Measurements from ENCODE around the gene GHR. TPM values are rescaled to one million over a fixed set of nuclear protein-coding genes. Genes with fewer than 3 reads are reported as not detected.

GHR gene
- polyA plus RNA-seq, 3 donors, result not detected

- H3K4me1 Mint-ChIP-seq, result no peaks in the 10 kb centered on the region
- H3K9ac ChIP-seq (ENCODE audit: insufficient read depth, low read length, poor library complexity, severe bottlenecking), result no peak overlapping the region
- H3K27me3 Mint-ChIP-seq (ENCODE audit: low read depth in 3 of 3), result peaks cover 0 to 6% (median 3%) of the 10 kb centered on the region in 3 donors
- H3K27me3 ChIP-seq (ENCODE audit: control insufficient read depth in 2 of 2, insufficient read depth in 2 of 2, low read length in 2 of 2), result no peaks in the 10 kb centered on the region
- no peak overlapping the region for H3K4me3 ChIP-seq (replicated peaks in 1 of 3; ENCODE audit: low read depth in 2 of 3, low read length in 3 of 3)
- WGBS (ENCODE audit: insufficient coverage), result no CpG with 5 or more reads among the region's 3 CpGs
- no peaks in the 10 kb centered on the region for H3K9me3 ChIP-seq (replicated peaks in 1 of 2; ENCODE audit: control insufficient read depth in 1 of 2, insufficient read depth in 1 of 2, low read length in 2 of 2)
- TF ChIP-seq, protein P1, sequence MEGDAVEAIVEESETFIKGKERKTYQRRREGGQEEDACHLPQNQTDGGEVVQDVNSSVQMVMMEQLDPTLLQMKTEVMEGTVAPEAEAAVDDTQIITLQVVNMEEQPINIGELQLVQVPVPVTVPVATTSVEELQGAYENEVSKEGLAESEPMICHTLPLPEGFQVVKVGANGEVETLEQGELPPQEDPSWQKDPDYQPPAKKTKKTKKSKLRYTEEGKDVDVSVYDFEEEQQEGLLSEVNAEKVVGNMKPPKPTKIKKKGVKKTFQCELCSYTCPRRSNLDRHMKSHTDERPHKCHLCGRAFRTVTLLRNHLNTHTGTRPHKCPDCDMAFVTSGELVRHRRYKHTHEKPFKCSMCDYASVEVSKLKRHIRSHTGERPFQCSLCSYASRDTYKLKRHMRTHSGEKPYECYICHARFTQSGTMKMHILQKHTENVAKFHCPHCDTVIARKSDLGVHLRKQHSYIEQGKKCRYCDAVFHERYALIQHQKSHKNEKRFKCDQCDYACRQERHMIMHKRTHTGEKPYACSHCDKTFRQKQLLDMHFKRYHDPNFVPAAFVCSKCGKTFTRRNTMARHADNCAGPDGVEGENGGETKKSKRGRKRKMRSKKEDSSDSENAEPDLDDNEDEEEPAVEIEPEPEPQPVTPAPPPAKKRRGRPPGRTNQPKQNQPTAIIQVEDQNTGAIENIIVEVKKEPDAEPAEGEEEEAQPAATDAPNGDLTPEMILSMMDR (IDR thresholded peaks at IDR 0.05), result no peak
- H3K4me2 ChIP-seq (replicated peaks; ENCODE audit: extremely low read depth, low read length, poor library complexity, severe bottlenecking), result no peak overlapping the region
- intact Hi-C loops (cut with micrococcal nuclease), result no loop called here
- no peaks in the 10 kb centered on the region for H3K36me3 Mint-ChIP-seq
- H4K20me1 ChIP-seq (ENCODE audit: insufficient read depth, low read length), result no peaks in the 10 kb centered on the region
- no peak overlapping the region for H3K27ac ChIP-seq (ENCODE audit: low read depth in 1 of 2, low read length in 2 of 2)
- H3K9me3 Mint-ChIP-seq, result peaks cover 0 to 2% (median 0%) of the 10 kb centered on the region in 7 donors
- no peak overlapping the region for H2AFZ ChIP-seq (ENCODE audit: insufficient read depth, low read depth, low read length, poor library complexity, severe bottlenecking)
- H3K27ac Mint-ChIP-seq, result no peak overlapping the region
- H3K36me3 ChIP-seq (replicated peaks in 1 of 2; ENCODE audit: control insufficient read depth in 1 of 2, insufficient read depth in 2 of 2, low read length in 2 of 2), result no peaks in the 10 kb centered on the region
- no peak overlapping the region for H3K4me3 Mint-ChIP-seq
- no peaks in the 10 kb centered on the region for H3K79me2 ChIP-seq (ENCODE audit: insufficient read depth, low read length)
- DNase-seq, result no peak
- H3K4me1 ChIP-seq (ENCODE audit: control insufficient read depth in 1 of 2, insufficient read depth in 2 of 2, low read length in 2 of 2), result no peaks in the 10 kb centered on the region
These were observed 189.6 kb downstream of the GHR start for GRCh38 chr5:42612750-42613366.

GRCh38 chr5:42614509-42614908, 191.3 kb downstream of the GHR start:
- no peaks in the 10 kb centered on the region for H3K27me3 ChIP-seq (ENCODE audit: control insufficient read depth in 2 of 2, insufficient read depth in 2 of 2, low read length in 2 of 2)
- no peak overlapping the region for H3K4me3 ChIP-seq (replicated peaks in 1 of 3; ENCODE audit: low read depth in 2 of 3, low read length in 3 of 3)
- H3K9me3 ChIP-seq (replicated peaks in 1 of 2; ENCODE audit: control insufficient read depth in 1 of 2, insufficient read depth in 1 of 2, low read length in 2 of 2), result no peaks in the 10 kb centered on the region
- H4K20me1 ChIP-seq (ENCODE audit: insufficient read depth, low read length), result no peaks in the 10 kb centered on the region
- Mint-ChIP-seq H3K4me3 (no peak overlapping the region), H3K36me3 (no peaks in the 10 kb centered on the region), H3K4me1 (no peaks in the 10 kb centered on the region), H3K27me3 (ENCODE audit: low read depth in 3 of 3) (peaks cover 0 to 5% (median 3%) of the 10 kb centered on the region in 3 donors), H3K27ac (no peak overlapping the region), H3K9me3 (peaks cover 0 to 2% (median 0%) of the 10 kb centered on the region in 7 donors)
- no peaks in the 10 kb centered on the region for H3K79me2 ChIP-seq (ENCODE audit: insufficient read depth, low read length)
- H3K4me2 ChIP-seq (replicated peaks; ENCODE audit: extremely low read depth, low read length, poor library complexity, severe bottlenecking), result no peak overlapping the region
- H2AFZ ChIP-seq (ENCODE audit: insufficient read depth, low read depth, low read length, poor library complexity, severe bottlenecking), result no peak overlapping the region
- no peaks in the 10 kb centered on the region for H3K36me3 ChIP-seq (replicated peaks in 1 of 2; ENCODE audit: control insufficient read depth in 1 of 2, insufficient read depth in 2 of 2, low read length in 2 of 2)
- intact Hi-C loops (cut with micrococcal nuclease), result no loop called here
- H3K9ac ChIP-seq (ENCODE audit: insufficient read depth, low read length, poor library complexity, severe bottlenecking), result no peak overlapping the region
- TF ChIP-seq, protein P1 (IDR thresholded peaks at IDR 0.05), result no peak
- no peak overlapping the region for H3K27ac ChIP-seq (ENCODE audit: low read depth in 1 of 2, low read length in 2 of 2)
- H3K4me1 ChIP-seq (ENCODE audit: control insufficient read depth in 1 of 2, insufficient read depth in 2 of 2, low read length in 2 of 2), result no peaks in the 10 kb centered on the region
- no peak for DNase-seq
